ENCODE data around the gene GARIN5B. TPM values are rescaled to one million over a fixed set of nuclear protein-coding genes. Genes with fewer than 3 reads are reported as not detected.
A peak's percentile ranks its signal among the peaks of the same experiment; 100 is the strongest.

The GARIN5B gene
- total and polyA plus RNA-seq, 2 of the 13 experiments (the other 11 are each of a cell fraction or from before 2014, with no cell fraction given) = not detected

DNA sequence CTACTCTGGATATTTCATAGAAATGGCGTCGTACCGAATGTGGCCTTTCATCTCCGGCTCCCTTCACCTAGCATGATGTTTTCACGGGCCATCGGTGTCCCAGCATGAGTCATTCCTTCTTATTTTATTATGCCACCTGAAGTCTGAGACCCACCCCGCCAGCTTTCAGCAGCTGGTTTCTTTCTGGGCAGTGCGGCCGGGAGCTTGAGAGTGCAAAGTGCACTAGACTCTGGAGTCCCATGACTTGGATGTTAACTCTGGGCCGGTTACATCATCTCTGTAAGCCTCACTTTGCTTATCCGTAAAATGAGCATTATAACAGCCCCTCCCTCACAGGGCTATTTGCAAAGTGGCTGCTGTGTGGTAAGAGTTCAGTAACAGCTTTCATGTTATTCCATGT, 29.2 kb downstream of the GARIN5B start (continued):
- no peak for TF ChIP-seq ZNF124 (CRISPR knock-in tag; IDR thresholded peaks at IDR 0.05)
- no peak for TF ChIP-seq MTA3 (CRISPR knock-in tag; IDR thresholded peaks at IDR 0.05)
- TF ChIP-seq GTF2F1 (IDR thresholded peaks at IDR 0.05; ENCODE audit: low read length) = no peak
- 0 out of 2 replicates have a peak, but pooled peaks have one; percentile 17 for TF ChIP-seq SALL2 (CRISPR knock-in tag; IDR thresholded peaks at IDR 0.05)
- TF ChIP-seq NFKBIZ (CRISPR knock-in tag; IDR thresholded peaks at IDR 0.05) = no peak
- no peak for TF ChIP-seq FOXA1 (IDR thresholded peaks at IDR 0.05)
- no peak; the same call in 1 of the 2 replicates for TF ChIP-seq FOXA1 (CRISPR knock-in tag; IDR thresholded peaks at IDR 0.05)
- no peak for TF ChIP-seq XRCC5 (optimal IDR thresholded peaks at IDR 0.05; ENCODE audit: low read length)
- no peak for TF ChIP-seq ZNF333 (CRISPR knock-in tag; IDR thresholded peaks at IDR 0.05; ENCODE audit: borderline replicate concordance)
- TF ChIP-seq ETV5 (CRISPR knock-in tag; IDR thresholded peaks at IDR 0.05; ENCODE audit: borderline replicate concordance) = peak; percentile 19; the same call in 1 of the 2 replicates
- no peak for TF ChIP-seq CBFB (CRISPR knock-in tag; IDR thresholded peaks at IDR 0.05)
- TF ChIP-seq ZNF572 (CRISPR knock-in tag; IDR thresholded peaks at IDR 0.05) = no peak; the same call in 1 of the 2 replicates
- no peak for TF ChIP-seq XBP1 (CRISPR knock-in tag; IDR thresholded peaks at IDR 0.05)
- TF ChIP-seq, protein P1, sequence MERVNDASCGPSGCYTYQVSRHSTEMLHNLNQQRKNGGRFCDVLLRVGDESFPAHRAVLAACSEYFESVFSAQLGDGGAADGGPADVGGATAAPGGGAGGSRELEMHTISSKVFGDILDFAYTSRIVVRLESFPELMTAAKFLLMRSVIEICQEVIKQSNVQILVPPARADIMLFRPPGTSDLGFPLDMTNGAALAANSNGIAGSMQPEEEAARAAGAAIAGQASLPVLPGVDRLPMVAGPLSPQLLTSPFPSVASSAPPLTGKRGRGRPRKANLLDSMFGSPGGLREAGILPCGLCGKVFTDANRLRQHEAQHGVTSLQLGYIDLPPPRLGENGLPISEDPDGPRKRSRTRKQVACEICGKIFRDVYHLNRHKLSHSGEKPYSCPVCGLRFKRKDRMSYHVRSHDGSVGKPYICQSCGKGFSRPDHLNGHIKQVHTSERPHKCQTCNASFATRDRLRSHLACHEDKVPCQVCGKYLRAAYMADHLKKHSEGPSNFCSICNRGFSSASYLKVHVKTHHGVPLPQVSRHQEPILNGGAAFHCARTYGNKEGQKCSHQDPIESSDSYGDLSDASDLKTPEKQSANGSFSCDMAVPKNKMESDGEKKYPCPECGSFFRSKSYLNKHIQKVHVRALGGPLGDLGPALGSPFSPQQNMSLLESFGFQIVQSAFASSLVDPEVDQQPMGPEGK (CRISPR knock-in tag; IDR thresholded peaks at IDR 0.05) = peak; percentile 79
- peak; percentile 82; the same call in 1 of the 2 replicates for TF ChIP-seq ZNF605 (CRISPR knock-in tag; IDR thresholded peaks at IDR 0.05)
- no peak for TF ChIP-seq NFE2L1 (CRISPR knock-in tag; IDR thresholded peaks at IDR 0.05; ENCODE audit: borderline replicate concordance)
- no peak for TF ChIP-seq NRL (CRISPR knock-in tag; IDR thresholded peaks at IDR 0.05; ENCODE audit: borderline replicate concordance)
- no peak for TF ChIP-seq ZNF775 (CRISPR knock-in tag; IDR thresholded peaks at IDR 0.05; ENCODE audit: borderline replicate concordance)
- no peak for TF ChIP-seq ZNF326 (CRISPR knock-in tag; IDR thresholded peaks at IDR 0.05; ENCODE audit: borderline replicate concordance)
- TF ChIP-seq, protein P2, sequence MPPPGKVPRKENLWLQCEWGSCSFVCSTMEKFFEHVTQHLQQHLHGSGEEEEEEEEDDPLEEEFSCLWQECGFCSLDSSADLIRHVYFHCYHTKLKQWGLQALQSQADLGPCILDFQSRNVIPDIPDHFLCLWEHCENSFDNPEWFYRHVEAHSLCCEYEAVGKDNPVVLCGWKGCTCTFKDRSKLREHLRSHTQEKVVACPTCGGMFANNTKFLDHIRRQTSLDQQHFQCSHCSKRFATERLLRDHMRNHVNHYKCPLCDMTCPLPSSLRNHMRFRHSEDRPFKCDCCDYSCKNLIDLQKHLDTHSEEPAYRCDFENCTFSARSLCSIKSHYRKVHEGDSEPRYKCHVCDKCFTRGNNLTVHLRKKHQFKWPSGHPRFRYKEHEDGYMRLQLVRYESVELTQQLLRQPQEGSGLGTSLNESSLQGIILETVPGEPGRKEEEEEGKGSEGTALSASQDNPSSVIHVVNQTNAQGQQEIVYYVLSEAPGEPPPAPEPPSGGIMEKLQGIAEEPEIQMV (CRISPR knock-in tag; IDR thresholded peaks at IDR 0.05; ENCODE audit: low read depth) = no peak
- TF ChIP-seq MED13 (CRISPR knock-in tag; IDR thresholded peaks at IDR 0.05) = no peak
- peak; percentile 70; the same call in 1 of the 2 replicates for TF ChIP-seq MED1 (CRISPR knock-in tag; IDR thresholded peaks at IDR 0.05)
- TF ChIP-seq EP300 (IDR thresholded peaks at IDR 0.05; ENCODE audit: low read depth in 2 of 2, low read length in 2 of 2) = peak in 1 of 2 experiments; percentile 70; a peak in 2 of 4 replicates
- peak; percentile 45; the same call in 1 of the 2 replicates for TF ChIP-seq EP300 (CRISPR knock-in tag; IDR thresholded peaks at IDR 0.05; ENCODE audit: borderline replicate concordance)
- TF ChIP-seq, protein P3, sequence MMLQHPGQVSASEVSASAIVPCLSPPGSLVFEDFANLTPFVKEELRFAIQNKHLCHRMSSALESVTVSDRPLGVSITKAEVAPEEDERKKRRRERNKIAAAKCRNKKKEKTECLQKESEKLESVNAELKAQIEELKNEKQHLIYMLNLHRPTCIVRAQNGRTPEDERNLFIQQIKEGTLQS (CRISPR knock-in tag; IDR thresholded peaks at IDR 0.05) = peak; percentile 93
- TF ChIP-seq SMAD3 (CRISPR knock-in tag; IDR thresholded peaks at IDR 0.05) = peak; percentile 76; the same call in 1 of the 2 replicates
- 0 out of 2 replicates have a peak, but pooled peaks have one; percentile 20 for TF ChIP-seq ZNF607 (CRISPR knock-in tag; IDR thresholded peaks at IDR 0.05; ENCODE audit: borderline replicate concordance)
- TF ChIP-seq ZNF343 (CRISPR knock-in tag; IDR thresholded peaks at IDR 0.05) = no peak
- TF ChIP-seq, protein P4, sequence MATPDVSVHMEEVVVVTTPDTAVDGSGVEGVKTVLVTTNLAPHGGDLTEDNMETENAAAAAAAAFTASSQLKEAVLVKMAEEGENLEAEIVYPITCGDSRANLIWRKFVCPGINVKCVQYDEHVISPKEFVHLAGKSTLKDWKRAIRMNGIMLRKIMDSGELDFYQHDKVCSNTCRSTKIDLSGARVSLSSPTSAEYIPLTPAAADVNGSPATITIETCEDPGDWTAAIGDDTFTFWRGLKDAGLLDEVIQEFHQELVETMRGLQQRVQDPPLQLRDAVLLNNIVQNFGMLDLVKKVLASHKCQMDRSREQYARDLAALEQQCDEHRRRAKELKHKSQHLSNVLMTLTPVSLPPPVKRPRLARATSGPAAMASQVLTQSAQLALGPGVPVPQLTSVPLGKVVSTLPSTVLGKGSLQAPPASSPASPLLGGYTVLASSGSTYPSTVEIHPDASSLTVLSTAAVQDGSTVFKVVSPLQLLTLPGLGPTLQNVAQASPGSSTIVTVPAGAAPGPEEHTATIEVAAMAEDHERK (CRISPR knock-in tag; IDR thresholded peaks at IDR 0.05; ENCODE audit: low read depth) = no peak
